Epidermal melanocyte (primary cell): Measurements from ENCODE around the gene FOSL2.

Source experiments
- DNase-seq: peaks from one replicate; pipeline ENCODE4 v3.0.0; 2011; ENCODE audit warnings: low spot score; ENCODE audit not compliant: insufficient read length

FOSL2 gene

DNA sequence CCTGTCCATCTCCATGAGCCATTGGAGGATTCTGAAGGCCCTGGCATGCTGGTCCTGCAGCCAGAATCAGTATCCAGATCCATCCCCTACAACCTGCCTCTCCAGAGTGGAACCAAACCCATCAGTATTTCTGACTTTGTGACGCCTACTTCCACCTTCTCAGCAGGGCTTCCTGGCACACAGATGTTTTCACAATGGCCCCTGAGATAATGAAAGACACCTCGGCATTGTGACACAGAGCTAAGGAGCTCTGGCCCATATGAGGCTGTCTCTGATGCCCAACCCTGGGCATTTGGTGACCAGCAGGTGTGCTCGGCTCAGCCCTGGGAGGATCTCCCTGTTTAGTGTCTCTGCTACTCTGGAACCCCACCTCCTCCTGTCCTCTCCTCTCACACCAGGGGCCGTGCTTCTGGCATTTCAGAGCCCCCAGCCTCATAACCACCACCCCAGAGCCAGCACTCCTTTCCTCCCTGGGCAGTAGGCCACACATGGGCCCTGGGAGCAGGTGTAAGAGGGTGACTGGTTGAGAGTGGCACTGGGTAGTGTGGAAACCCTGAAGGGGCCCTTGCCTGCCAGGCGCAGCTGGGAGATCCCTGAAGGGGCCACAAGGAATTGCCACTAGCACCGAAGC, 38.2 kb downstream of the FOSL2 start:
- no peak for DNase-seq

DNA sequence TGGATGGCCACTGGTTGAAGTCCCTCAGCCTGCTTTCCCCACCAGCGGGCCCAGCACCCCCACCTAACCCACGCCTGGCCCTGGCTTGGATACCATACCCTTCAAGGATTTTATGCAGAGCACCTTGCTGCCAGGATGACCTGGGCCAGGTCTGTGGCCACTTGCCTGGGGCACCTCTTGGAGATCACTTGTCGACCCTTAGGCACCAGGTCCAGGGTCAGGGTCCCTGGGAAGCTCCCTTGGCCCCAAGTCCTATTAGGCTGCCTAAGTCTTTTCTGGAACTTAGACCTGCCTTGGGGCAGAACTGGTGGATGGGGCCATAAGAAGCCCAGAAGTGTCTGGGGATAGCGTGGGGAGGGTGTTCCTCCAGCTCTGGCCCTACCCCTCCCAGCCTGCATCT, 39.1 kb downstream of the FOSL2 start:
- no peak for DNase-seq

DNA sequence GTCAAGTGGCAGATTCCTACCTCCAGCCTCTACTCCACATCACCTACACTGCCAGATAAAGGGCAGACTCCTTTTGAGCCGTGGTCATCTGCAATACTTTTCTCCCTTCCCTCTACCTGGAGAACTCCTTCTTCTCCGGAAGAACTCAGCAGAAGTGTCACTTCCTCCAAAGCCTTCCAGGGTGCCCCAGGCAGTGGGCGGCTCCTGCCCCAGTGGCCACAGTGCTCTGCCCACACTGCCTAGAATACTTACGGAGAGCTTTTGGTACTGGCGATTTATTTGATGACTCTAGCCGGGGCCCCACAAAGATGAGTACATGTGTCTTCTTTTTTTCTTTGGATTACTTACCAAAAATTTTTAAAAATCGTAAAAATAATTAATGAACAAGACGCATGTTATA, 39.7 kb downstream of the FOSL2 start:
- DNase-seq, result no peak

DNA sequence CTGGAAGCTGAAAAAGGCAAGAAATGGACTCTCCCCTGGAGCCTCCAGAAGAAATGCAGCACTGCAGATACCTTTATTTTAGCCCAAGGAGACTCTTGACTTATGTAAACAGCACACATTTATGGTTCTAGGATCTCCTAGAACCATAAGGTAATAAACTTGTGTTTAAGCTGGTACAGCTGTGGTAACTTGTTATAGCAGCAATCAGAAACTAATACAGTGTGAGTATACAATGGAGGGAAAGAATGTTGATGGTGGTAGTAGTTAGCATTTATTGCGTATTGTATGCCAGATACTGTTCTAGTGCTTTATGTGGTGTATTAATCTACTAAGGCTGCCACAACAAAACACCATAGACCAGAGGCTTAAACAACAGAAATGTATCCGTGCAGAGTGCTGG, 40.6 kb downstream of the FOSL2 start:
- no peak for DNase-seq

DNA sequence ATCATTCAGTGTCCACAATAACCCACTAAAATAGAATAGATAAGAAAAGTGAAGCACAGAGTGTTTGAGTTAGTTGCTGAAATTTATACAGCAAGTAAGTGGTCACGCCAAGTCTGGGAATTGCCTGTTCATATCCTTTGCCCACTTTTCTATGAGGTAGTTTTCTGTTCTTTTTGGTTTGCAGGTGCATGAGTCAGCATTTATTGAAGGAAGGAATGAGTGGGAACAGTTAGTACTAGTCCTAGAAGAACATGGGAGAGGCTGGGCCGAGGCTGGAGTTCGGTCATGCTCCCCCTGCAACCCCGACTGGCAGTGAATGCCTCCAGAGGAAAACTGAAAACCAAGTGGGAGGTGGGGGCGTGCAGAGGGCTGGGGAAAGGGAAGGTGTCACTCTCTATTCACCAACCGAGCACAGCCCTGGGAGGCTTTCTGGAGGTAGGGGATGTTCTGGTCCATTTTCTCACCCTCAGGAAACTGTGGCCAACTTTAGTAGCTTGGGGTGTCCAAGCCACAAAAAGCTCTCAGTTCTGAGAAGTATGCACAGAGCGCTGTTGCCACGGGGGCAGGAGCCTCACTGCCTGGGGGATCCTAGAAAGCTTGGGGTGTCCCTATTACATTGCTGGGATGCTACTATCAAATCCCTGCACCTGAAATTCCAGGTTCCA, 41.4 kb downstream of the FOSL2 start:
- no peak for DNase-seq

DNA sequence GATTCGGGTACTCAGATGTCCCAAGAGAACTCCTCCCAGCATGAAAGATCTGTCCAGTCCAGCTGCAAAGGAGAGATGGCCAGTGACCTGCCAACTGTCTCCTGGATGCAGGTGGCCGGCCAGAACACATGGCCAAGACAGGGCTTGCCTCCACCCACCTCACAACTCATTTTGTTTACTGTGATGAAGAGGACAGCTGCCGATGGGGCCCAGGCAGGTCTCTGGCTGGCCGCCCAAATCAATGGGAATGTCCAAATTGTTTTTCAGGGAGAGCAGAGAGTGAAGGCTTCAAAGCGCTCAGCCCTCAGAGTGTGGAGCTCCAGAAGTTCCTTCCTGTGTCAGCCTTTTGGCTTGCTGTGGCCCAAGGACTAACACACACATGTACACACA, 41.9 kb downstream of the FOSL2 start:
- DNase-seq, result no peak

DNA sequence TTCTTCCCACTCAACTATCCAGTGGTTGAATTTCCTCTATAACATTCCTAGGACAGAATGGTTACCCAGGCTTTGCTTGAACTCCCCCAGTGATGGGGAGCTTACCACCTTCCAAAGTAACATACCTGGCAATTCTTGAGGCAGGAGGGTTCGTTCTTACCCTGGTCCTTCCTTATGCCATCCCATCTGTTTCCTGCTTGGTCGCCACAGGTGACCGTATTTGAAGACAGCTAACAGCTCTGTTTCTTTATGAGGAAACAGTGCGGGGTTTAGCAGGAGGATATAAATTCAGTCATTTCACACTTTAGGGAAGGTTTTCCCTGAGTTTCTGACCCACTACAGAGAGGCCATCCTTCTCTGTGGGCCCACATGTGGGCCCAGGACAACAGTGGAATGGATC, 42.6 kb downstream of the FOSL2 start:
- no peak for DNase-seq

DNA sequence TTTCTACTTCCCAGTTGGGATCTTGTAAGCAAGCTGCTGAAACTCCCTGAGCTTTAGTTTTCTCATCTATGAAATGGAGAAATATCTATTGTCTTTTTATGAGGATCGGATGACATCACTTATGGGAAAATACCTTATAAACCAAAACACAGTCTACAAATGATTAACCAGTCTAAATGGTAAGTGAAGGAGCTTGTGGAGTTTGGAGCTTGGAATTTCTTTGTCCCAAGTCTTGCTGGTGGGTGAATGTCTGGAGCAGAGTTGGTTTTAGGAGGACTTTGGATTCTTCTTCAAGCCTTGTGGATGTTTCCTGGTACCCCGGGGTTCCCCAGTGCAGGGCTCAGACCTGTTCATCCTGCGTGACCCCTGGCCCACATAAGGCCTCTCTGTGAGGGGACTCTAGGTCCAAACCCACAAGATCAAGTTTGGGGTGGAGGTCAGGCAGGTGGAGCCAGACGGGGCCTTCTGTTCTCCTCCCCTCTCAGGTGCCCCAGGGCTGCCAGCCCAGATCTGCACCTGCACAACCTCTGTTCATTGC, 43.2 kb downstream of the FOSL2 start:
- DNase-seq, result no peak

DNA sequence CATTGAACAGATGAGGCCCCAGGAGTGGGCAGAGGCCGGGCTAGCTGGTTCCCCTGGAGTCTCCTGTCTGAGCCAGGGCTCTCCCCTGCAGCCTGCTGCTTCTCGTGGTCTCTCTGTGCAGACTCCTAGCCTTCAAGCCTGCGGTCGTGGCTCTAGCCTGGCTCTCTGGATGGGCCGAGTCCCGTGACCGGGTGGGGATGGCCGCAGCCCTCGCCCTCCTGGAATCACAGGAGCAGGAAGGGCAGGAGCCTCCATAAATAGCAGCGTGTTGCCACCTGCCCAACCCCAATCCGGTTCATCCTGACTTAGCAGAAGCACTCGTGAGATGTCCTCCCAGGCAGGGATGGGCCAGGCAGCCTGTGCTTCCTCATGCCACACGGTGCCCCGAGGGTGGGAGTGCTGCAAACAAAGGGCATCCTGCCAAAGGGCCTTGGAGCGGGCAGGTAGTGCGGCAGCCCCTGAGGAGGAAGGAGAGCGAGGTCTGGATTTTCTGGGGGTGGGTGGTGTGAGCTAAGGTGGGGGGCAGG, 43.9 kb downstream of the FOSL2 start:
- DNase-seq, result no peak

DNA sequence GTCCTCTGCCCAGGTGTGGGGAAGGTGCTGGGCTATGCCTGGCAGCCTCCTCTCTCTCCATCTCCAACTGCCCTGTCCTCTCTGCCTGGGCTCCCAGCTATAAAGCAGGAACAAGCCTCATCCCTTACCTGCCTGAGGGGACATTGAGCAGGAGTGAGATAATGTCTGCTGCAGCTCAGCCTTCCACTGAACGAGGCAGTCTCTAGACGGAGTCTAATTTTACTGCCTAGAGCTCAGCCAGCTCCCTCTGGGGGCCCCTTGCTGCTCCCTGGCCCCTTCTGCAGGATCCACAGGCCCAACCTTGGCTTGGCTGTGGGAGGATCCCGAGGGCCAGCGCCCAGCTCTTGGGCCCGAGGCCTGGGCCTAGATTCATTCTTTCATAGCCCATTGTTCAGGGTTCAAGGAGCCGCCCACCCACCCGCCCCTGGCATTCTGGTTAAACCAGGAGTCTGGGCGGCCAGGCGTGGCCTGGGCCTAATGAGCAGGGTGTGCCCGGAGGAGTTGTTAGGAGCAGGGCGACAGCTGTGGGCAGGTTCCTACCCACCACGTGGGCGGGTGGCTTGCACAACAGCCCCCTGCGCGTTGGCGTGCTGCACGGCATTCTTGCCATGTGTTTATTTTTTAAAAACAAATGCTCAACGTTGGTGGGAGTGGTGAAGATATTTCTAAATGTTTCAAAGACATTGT, 44.6 kb downstream of the FOSL2 start:
- no peak for DNase-seq

DNA sequence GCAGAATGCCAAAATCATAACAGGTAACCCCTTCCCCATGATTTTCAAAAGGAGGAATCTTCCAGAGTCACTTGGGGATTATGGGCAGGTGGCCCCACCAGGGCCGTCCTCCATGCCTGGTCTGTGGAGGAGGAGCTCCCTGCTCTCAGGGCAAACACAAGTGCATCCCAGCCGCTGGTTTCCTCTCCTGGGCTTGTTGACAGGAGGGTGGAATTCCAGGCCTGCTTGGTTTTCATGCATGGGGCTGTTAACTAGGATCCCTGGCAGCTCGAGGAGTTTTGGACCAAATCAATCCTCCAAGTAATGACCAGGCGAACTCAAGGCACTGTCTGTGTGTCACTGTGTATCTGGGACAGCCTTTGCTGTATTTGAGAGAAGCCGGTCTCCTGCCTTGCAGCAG, 45.3 kb downstream of the FOSL2 start:
- no peak for DNase-seq

DNA sequence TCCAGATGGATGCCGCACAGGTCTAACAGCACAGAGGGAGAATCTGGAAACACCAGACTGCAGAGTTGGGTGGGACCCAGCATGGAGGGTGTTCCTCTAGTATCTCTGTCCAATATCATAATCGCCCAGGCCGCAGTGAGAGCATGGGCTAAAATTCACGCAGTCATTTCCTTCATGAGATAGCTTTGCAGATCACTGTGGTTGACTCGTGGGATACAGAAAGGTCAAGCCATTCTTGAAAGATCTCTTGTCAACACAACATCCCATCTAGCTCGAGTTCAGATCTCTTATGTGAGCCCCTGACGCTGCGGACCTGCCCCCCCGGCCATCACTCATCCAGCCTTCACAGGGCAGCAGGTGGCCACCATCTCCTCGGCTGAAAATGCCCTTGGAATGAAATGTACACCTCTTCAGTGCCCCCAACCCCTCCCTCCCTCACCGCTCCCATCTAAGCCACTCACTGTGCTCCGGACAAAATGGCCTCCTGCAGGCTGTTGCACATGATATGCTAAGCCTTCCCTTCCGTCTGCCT, 45.9 kb downstream of the FOSL2 start:
- no peak for DNase-seq

DNA sequence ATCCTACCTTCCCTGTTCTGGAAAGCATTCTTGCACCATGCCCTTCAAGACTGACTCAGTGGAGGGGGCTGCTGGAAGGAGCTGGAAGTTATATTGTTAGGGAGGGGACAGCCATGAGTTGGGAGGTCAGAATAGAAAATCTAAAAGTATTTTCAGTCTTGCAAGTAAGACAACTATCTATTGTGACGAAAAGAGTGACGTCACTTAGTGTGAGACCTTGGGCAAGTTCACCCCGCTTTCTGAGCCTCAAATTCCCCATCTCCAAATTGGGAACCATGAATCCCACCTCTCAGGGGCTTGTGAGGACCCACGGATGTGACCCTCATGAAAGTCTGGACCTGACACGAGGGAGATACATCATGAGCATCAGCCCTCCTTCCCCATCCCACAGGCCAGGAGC, 46.5 kb downstream of the FOSL2 start:
- DNase-seq, result no peak

DNA sequence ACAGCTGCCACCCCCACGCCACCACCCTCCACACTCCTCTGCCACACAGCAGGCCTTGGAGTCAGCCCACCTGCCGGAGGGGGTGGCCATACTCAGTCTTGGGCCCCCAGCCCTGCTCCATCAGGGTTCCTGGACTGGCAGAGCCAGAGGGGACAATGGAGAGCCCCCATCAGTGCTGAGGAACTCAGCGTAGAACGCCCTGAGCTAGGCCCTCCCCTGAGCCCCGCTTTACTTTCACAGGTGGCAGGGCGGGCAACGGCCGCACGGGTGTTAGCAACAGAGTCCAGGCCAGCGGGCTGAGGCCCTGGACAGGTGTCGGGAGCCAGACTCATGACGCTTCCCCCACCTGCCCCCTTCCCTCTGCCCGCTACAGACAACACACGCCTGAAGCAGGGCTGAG, 47.1 kb downstream of the FOSL2 start:
- DNase-seq, result no peak

DNA sequence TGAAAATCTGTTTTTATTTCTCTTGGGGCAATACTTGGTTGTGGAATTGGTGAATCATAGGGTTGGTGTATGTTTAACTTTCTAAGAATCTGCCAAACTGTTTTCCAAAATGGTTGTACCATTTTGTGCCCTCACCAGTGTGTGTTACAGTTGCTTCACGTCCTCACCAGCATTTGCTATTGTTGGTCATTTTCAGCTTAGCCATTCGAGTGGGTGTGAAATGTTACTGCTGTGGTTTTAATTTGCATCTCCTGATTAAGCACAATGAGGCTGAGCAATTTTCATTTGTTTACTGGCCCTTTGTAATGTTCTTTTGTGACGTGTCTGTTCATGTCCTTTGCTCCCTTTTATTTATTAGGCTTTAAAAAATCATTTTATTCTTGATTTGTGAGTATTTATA, 49.7 kb downstream of the FOSL2 start:
- no peak for DNase-seq

DNA sequence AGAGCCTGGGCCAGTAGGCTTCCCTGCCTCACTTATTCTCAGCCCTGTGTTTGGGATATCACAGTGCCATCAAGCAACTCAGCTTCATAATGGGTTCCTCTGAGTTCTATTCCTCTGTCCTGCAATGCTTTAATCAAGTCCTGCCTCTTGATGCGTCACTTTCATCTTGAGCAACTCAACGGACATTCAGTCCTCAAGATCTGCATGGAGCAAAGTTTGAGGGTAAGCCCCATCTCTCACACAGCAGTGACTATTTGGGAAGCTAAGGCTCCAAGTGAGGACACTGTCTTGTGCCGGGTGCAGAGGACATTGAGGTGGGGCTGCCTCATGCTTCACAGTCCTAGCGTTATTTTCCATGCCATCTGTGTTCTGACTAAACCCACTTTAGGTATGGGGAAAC, 52.3 kb downstream of the FOSL2 start:
- DNase-seq, result no peak

DNA sequence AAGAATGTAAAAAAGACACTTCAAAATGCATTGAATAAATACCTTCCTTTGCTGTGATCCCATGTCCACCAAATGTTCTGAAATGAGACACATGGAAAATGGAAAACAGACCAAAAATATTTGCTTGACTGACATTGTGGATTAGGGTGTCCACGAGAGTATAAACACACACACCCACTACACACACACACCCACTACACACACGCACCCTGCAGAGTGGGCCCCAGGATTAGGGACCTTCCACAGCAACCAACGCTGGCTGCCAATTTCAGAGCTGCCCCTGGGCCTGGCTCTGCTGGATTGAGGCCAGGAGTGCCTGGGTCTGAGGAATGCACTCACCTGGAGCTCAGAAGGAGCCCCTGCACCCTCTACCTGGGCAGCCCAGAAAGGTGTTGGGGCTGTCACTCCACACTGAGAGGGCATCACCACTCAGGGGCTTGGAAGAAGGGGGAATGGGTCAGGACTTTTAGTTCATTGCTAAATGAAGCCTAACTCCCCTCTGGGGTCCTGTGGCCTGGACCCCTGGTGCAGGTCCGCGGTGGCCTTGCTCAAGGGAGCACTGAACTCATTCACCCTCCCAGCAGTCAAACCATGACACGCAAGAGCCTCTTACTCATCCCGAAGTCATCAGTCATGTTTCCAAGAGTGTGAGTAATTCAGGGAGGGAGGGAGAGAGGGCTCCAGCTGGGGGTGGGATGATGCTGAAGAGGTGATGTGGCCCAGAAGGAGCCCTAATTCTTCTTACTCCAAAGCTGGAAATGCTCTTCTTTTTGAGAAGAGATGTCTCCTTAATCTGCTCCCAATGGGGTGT, 53.0 kb downstream of the FOSL2 start:
- no peak for DNase-seq

DNA sequence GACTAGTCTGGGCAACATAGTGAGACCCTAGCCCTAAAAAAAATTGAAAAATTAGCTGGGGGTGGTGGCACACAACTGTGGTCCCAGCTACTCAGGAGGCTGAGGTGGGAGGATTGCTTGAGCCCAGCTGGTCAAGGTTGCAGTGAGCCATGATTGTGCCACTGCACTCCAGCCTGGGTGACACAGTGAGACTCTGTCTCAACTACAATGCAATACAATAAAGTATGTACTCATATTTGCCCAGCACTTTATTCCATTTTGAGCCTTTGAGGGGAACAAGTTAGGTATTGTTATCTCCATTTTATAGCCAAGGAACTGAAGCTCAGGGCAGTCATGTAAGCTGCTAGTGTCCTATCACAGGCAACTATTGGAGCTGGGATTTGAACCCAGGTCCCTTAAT, 53.9 kb downstream of the FOSL2 start:
- DNase-seq, result no peak

DNA sequence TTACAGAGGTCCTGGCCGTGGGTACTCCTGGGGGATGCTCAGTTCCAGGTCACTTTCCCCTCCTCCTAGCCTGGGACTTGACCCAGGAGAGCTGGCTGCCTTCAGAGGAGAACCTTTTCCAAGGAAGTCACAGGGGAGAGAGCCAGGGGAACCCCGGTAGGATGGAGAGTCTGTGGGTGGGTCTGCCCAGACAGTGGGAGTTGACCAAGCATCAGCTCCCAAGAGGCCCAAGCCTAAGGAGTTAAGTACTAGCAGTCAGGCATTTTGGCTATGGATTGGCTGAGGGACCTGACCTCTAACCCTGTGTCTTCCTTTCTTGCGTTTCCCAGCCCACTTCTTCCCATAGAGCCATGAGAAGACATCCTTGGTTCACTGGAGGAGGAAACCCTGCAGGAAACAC, 54.4 kb downstream of the FOSL2 start:
- no peak for DNase-seq

DNA sequence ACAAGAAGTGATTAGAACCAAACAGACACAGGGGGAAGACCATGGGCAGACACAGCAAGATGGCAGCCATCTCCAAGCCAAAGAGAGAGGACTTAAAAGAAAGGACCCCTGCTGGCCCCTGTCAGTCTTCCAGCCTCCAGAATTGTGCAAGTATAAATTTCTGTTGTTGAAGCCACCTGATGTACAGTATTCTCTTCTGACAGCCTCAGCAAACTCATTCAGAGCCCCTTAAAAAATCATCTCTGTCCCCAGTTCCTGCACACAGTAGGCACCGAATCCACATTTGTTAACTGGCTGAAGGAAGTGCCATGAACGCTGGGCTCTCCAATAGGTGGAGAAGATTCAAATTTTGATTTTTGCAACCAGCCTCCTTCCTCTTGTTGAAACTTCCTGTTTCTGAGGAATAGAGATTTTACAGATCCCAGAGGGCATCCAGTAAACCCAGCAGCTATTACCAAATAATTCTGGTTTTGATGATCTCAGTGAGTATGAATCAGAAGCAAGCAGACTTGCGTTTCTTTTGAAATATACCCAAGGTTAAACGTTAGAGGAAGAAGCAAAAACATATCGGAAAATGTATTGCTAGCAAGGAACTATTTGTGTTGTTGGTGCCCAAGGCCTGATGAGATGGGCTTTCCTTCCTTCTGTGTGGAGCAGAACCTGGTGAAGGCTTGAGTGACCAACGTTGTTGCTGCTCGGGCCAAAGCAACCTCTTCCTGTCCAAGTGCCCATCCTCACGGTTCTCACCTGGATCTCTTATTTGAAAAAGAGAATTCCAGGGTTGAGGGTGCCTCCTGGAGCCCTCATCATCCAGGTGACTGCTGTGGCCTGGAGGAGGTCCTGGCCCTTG, 55.5 kb downstream of the FOSL2 start:
- no peak for DNase-seq

DNA sequence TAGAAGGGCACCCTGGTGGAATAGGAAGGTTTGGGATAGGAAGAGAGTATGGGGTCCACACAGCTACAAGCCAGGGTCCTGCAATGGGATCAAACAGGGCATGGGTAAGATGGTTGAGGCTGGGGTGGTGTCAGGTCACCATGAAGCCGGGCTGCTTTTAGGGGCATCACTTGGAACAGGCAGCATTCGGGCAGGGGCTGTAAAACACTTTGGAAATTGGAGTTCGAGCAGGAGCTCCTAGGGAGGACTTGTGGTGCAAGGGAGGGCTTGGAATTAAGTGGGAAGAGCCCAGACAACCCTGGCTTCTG, 56.1 kb downstream of the FOSL2 start:
- no peak for DNase-seq
